Transverse colon (tissue), 4 donors: ENCODE measurements around the gene UBTF.

Experiments
- CTCF ChIP-seq, 5 experiments: fragments of 200-600 bp in 3 of 5; fragments of 450-650 bp in 2 of 5; sonication (generic) in 3 of 5; IDR thresholded peaks; 1 replicate in 2 of 5; 2 replicates in 3 of 5; pipeline ENCODE4 v1.5.1; 2016 to 2017; ENCODE audit warnings: antibody characterized with exemption in 5 of 5, inconsistent platforms in 3 of 5, mild to moderate bottlenecking in 2 of 5, moderate library complexity in 1 of 5
- EP300 ChIP-seq: sonication (generic); formaldehyde crosslinking; IDR thresholded peaks from one replicate; pipeline ENCODE4 v1.6.1; 2017; ENCODE audit warnings: antibody characterized with exemption, low read depth
- POLR2A ChIP-seq: fragments of 450-650 bp; IDR thresholded peaks from one replicate; pipeline ENCODE4 v1.6.1; 2016; ENCODE audit warnings: antibody characterized with exemption, mild to moderate bottlenecking, moderate library complexity
- POLR2AphosphoS5 ChIP-seq, 3 donors: sonication (generic); formaldehyde crosslinking; IDR thresholded peaks; one replicate each; pipeline ENCODE4 v1.6.1; 2016; ENCODE audit warnings: antibody characterized with exemption in 3 of 3

GRCh38 chr17:44236444-44236991 lies 17.0 kb upstream of the UBTF start:
- TF ChIP-seq CTCF (IDR thresholded peaks at IDR 0.05) (no peak), POLR2A (no peak), POLR2AphosphoS5 (IDR thresholded peaks at IDR 0.05) (no peak), EP300 (no peak)
